ENCODE measurements around the gene ZNF516. TPM values are rescaled to one million over a fixed set of nuclear protein-coding genes. Genes with fewer than 3 reads are reported as not detected.

The ZNF516 gene
- total and polyA plus RNA-seq, 10 of the 15 experiments (the other 5 are each of a cell fraction or from before 2014, with no cell fraction given), result 2.0 to 32.0 (median 8.3) TPM

DNA sequence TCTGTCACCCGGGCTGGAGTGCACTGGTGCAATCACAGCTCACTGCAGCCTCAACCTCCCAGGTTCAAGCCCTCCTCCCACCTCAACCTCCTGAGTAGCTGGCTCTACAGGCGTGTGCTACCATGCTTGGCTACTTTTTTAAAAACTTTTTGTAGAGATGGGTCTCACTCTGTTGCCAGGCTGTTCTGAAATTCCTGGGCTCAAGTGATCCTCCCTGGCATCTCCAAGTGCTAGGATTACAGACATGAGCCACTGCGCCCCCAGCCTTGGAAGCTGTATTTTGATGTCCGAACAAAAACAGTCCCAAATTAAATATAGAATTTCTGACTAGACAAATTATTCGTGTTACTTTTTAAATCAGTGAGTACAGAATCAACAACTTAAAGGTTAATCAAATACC lies 97.4 kb downstream of the ZNF516 start (continued):
- TF ChIP-seq, protein P1, sequence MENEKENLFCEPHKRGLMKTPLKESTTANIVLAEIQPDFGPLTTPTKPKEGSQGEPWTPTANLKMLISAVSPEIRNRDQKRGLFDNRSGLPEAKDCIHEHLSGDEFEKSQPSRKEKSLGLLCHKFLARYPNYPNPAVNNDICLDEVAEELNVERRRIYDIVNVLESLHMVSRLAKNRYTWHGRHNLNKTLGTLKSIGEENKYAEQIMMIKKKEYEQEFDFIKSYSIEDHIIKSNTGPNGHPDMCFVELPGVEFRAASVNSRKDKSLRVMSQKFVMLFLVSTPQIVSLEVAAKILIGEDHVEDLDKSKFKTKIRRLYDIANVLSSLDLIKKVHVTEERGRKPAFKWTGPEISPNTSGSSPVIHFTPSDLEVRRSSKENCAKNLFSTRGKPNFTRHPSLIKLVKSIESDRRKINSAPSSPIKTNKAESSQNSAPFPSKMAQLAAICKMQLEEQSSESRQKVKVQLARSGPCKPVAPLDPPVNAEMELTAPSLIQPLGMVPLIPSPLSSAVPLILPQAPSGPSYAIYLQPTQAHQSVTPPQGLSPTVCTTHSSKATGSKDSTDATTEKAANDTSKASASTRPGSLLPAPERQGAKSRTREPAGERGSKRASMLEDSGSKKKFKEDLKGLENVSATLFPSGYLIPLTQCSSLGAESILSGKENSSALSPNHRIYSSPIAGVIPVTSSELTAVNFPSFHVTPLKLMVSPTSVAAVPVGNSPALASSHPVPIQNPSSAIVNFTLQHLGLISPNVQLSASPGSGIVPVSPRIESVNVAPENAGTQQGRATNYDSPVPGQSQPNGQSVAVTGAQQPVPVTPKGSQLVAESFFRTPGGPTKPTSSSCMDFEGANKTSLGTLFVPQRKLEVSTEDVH (IDR thresholded peaks at IDR 0.05; ENCODE audit: low read depth, partially characterized antibody), result no peak
- TF ChIP-seq ZNF384 (IDR thresholded peaks at IDR 0.05; ENCODE audit: borderline replicate concordance, low read depth, low read length), result no peak
- no peak for TF ChIP-seq CBFB (IDR thresholded peaks at IDR 0.05; ENCODE audit: low read depth)
- TF ChIP-seq, protein P2, sequence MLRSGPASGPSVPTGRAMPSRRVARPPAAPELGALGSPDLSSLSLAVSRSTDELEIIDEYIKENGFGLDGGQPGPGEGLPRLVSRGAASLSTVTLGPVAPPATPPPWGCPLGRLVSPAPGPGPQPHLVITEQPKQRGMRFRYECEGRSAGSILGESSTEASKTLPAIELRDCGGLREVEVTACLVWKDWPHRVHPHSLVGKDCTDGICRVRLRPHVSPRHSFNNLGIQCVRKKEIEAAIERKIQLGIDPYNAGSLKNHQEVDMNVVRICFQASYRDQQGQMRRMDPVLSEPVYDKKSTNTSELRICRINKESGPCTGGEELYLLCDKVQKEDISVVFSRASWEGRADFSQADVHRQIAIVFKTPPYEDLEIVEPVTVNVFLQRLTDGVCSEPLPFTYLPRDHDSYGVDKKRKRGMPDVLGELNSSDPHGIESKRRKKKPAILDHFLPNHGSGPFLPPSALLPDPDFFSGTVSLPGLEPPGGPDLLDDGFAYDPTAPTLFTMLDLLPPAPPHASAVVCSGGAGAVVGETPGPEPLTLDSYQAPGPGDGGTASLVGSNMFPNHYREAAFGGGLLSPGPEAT (IDR thresholded peaks at IDR 0.05; ENCODE audit: low read depth), result no peak
- TF ChIP-seq, protein P3, sequence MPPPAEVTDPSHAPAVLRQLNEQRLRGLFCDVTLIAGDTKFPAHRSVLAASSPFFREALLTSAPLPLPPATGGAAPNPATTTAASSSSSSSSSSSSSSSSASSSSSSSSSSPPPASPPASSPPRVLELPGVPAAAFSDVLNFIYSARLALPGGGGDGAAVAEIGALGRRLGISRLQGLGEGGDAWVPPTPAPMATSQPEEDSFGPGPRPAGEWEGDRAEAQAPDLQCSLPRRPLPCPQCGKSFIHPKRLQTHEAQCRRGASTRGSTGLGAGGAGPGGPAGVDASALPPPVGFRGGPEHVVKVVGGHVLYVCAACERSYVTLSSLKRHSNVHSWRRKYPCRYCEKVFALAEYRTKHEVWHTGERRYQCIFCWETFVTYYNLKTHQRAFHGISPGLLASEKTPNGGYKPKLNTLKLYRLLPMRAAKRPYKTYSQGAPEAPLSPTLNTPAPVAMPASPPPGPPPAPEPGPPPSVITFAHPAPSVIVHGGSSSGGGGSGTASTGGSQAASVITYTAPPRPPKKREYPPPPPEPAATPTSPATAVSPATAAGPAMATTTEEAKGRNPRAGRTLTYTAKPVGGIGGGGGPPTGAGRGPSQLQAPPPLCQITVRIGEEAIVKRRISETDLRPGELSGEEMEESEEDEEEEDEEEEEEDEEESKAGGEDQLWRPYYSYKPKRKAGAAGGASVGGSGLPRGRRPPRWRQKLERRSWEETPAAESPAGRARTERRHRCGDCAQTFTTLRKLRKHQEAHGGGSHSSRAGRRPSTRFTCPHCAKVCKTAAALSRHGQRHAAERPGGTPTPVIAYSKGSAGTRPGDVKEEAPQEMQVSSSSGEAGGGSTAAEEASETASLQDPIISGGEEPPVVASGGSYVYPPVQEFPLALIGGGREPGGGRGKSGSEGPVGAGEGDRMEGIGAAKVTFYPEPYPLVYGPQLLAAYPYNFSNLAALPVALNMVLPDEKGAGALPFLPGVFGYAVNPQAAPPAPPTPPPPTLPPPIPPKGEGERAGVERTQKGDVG (CRISPR knock-in tag; IDR thresholded peaks at IDR 0.05), result no peak
- TF ChIP-seq, protein P4, sequence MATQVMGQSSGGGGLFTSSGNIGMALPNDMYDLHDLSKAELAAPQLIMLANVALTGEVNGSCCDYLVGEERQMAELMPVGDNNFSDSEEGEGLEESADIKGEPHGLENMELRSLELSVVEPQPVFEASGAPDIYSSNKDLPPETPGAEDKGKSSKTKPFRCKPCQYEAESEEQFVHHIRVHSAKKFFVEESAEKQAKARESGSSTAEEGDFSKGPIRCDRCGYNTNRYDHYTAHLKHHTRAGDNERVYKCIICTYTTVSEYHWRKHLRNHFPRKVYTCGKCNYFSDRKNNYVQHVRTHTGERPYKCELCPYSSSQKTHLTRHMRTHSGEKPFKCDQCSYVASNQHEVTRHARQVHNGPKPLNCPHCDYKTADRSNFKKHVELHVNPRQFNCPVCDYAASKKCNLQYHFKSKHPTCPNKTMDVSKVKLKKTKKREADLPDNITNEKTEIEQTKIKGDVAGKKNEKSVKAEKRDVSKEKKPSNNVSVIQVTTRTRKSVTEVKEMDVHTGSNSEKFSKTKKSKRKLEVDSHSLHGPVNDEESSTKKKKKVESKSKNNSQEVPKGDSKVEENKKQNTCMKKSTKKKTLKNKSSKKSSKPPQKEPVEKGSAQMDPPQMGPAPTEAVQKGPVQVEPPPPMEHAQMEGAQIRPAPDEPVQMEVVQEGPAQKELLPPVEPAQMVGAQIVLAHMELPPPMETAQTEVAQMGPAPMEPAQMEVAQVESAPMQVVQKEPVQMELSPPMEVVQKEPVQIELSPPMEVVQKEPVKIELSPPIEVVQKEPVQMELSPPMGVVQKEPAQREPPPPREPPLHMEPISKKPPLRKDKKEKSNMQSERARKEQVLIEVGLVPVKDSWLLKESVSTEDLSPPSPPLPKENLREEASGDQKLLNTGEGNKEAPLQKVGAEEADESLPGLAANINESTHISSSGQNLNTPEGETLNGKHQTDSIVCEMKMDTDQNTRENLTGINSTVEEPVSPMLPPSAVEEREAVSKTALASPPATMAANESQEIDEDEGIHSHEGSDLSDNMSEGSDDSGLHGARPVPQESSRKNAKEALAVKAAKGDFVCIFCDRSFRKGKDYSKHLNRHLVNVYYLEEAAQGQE (IDR thresholded peaks at IDR 0.05; ENCODE audit: low read depth, low read length), result no peak
- TF ChIP-seq ETV6 (conservative IDR thresholded peaks at IDR 0.05 in 1 of 2, IDR thresholded peaks at IDR 0.05 in 1 of 2; ENCODE audit: borderline replicate concordance in 1 of 2, low read depth in 1 of 2), result no peak
- no peak for TF ChIP-seq MYB (IDR thresholded peaks at IDR 0.05; ENCODE audit: borderline replicate concordance, low read depth, low read length)

Measured in GM12878 (cell line).